ENCODE measurements around the gene ENOX2.

DNA sequence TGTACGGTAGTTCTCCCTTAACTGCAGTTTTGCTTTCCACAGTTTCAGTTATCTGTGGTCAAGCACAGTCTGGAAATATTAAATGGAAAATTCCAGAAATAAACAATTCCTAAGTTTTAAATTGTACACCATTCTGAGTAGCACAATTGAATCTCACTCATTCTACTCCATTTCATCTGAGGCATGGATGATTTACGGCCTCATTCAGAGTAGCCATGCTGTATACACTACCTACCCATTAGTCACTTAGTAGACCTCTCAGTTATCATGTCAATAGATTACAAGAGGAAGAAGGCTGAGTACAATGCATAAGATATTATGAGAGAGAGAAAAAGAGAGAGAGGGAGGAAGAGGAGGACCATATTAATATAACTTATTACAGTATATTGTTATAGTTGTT, 77.5 kb downstream of the ENOX2 start:
- TF ChIP-seq, protein P1, sequence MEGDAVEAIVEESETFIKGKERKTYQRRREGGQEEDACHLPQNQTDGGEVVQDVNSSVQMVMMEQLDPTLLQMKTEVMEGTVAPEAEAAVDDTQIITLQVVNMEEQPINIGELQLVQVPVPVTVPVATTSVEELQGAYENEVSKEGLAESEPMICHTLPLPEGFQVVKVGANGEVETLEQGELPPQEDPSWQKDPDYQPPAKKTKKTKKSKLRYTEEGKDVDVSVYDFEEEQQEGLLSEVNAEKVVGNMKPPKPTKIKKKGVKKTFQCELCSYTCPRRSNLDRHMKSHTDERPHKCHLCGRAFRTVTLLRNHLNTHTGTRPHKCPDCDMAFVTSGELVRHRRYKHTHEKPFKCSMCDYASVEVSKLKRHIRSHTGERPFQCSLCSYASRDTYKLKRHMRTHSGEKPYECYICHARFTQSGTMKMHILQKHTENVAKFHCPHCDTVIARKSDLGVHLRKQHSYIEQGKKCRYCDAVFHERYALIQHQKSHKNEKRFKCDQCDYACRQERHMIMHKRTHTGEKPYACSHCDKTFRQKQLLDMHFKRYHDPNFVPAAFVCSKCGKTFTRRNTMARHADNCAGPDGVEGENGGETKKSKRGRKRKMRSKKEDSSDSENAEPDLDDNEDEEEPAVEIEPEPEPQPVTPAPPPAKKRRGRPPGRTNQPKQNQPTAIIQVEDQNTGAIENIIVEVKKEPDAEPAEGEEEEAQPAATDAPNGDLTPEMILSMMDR (IDR thresholded peaks at IDR 0.05) = no peak
- TF ChIP-seq POLR2AphosphoS5 (IDR thresholded peaks at IDR 0.05) (no peak), POLR2A (IDR thresholded peaks at IDR 0.05) (no peak)

Measured in stomach (tissue), 4 donors.